IMR-90 (cell line): Measurements from ENCODE around the gene RAPGEF3. TPM values are rescaled to one million over a fixed set of nuclear protein-coding genes. Genes with fewer than 3 reads are reported as not detected.

Experiments used
- ATAC-seq: fragments of 200-7000 bp; cut with Tn5 transposase; 2 replicates; pipeline ENCODE4 v1.9.1; 2020; ENCODE audit warnings: low read depth, mild to moderate bottlenecking, moderate library complexity
- BruUV-seq: library from RNA; stranded (reverse); fragments of 400-500 nt; replicated peaks from 2 replicates; lab custom pipeline; 2021; lab: Mats Ljungman, UMichigan
- CTCF ChIA-PET: fragments of 300-600 bp; formaldehyde crosslinking; extraction: SDS; loops from one replicate; lab custom pipeline; 2021; ENCODE audit warnings: antibody characterized with exemption; lab: Yijun Ruan, JAX
- POLR2A ChIA-PET: fragments of 300-600 bp; sonication (Branson Sonifier 250); formaldehyde crosslinking; loops from one replicate; lab custom pipeline; 2022; ENCODE audit warnings: antibody characterized with exemption; ENCODE audit not compliant: unreplicated experiment; lab: Charles Lee
- DNase-seq: peaks from one replicate; pipeline ENCODE4 v3.0.0; 2013
- H2AFZ ChIP-seq: replicated peaks from 2 replicates; pipeline ENCODE3; 2013; ENCODE audit warnings: low read length, mild to moderate bottlenecking; ENCODE audit not compliant: poor library complexity
- H2AK5ac ChIP-seq: 2 replicates; pipeline ENCODE4 v1.6.1; 2013; ENCODE audit warnings: low read depth, low read length, inconsistent platforms
- H2AK9ac ChIP-seq: replicated peaks from 2 replicates; pipeline ENCODE3; 2013; ENCODE audit warnings: mild to moderate bottlenecking, low read depth, low read length, moderate library complexity; ENCODE audit not compliant: poor library complexity
- H2BK120ac ChIP-seq: 2 replicates; pipeline ENCODE4 v1.6.1; 2013; ENCODE audit warnings: low read depth, low read length, inconsistent platforms
- H2BK15ac ChIP-seq: 3 replicates; pipeline ENCODE4 v1.6.1; 2013; ENCODE audit warnings: low read depth, low read length, inconsistent platforms
- H2BK20ac ChIP-seq: 2 replicates; pipeline ENCODE4 v1.6.1; 2013; ENCODE audit warnings: low read depth, mild to moderate bottlenecking, inconsistent platforms, low read length, moderate library complexity
- H2BK5ac ChIP-seq: 2 replicates; pipeline ENCODE4 v1.6.1; 2013; ENCODE audit warnings: mild to moderate bottlenecking, low read depth, low read length, inconsistent platforms; ENCODE audit not compliant: poor library complexity, severe bottlenecking
- H3K14ac ChIP-seq: replicated peaks from 2 replicates; pipeline ENCODE4 v1.6.1; 2013; ENCODE audit warnings: low read depth, low read length, inconsistent platforms
- H3K18ac ChIP-seq: 2 replicates; pipeline ENCODE4 v1.6.1; 2013; ENCODE audit warnings: low read depth, low read length, control low read depth
- H3K23ac ChIP-seq: 2 replicates; pipeline ENCODE4 v1.6.1; 2013; ENCODE audit warnings: low read depth, low read length, inconsistent platforms
- H3K27ac ChIP-seq: 2 replicates; pipeline ENCODE4 v1.5.1; 2013; ENCODE audit warnings: mild to moderate bottlenecking, control low read depth, low read length; ENCODE audit not compliant: insufficient read depth
- H3K27me3 ChIP-seq: 2 replicates; pipeline ENCODE4 v1.6.1; 2013; ENCODE audit warnings: low read length; ENCODE audit not compliant: control insufficient read depth, insufficient read depth
- H3K36me3 ChIP-seq: 2 replicates; pipeline ENCODE4 v1.6.1; 2013; ENCODE audit warnings: low read length, mixed read lengths; ENCODE audit not compliant: control insufficient read depth, insufficient read depth
- H3K4ac ChIP-seq: 2 replicates; pipeline ENCODE4 v1.6.1; 2013; ENCODE audit warnings: low read depth, low read length, inconsistent platforms
- H3K4me1 ChIP-seq: 2 replicates; pipeline ENCODE4 v1.6.1; 2013; ENCODE audit warnings: low read length, mixed read lengths; ENCODE audit not compliant: control insufficient read depth, insufficient read depth
- H3K4me2 ChIP-seq: 2 replicates; pipeline ENCODE4 v1.6.1; 2013; ENCODE audit warnings: low read depth, mild to moderate bottlenecking, control low read depth, low read length, moderate library complexity
- H3K4me3 ChIP-seq: 2 replicates; pipeline ENCODE4 v1.5.1; 2013; ENCODE audit warnings: low read depth, mild to moderate bottlenecking, control low read depth, low read length, moderate library complexity; ENCODE audit not compliant: insufficient read depth
- H3K56ac ChIP-seq: 2 replicates; pipeline ENCODE4 v1.6.1; 2013; ENCODE audit warnings: low read length, inconsistent platforms; ENCODE audit not compliant: insufficient read depth; ENCODE audit errors: extremely low read depth
- H3K79me1 ChIP-seq, 2 experiments: 2 replicates each; pipeline ENCODE4 v1.6.1; 2013; ENCODE audit warnings: low read length in 2 of 2, inconsistent platforms in 1 of 2, low read depth in 1 of 2
- H3K9ac ChIP-seq: 2 replicates; pipeline ENCODE4 v1.6.1; 2013; ENCODE audit warnings: low read depth, low read length, control low read depth
- H3K9me1 ChIP-seq: 2 replicates; pipeline ENCODE4 v1.6.1; 2013; ENCODE audit warnings: low read length, inconsistent platforms; ENCODE audit not compliant: insufficient read depth
- H3K9me3 ChIP-seq: 2 replicates; pipeline ENCODE4 v1.6.1; 2013; ENCODE audit warnings: low read length; ENCODE audit not compliant: control insufficient read depth, insufficient read depth
- H4K20me1 ChIP-seq: 2 replicates; pipeline ENCODE4 v1.6.1; 2013; ENCODE audit warnings: low read length, inconsistent platforms; ENCODE audit not compliant: insufficient read depth
- H4K5ac ChIP-seq: 2 replicates; pipeline ENCODE4 v1.6.1; 2013; ENCODE audit warnings: mild to moderate bottlenecking, low read depth, low read length, control low read depth
- H4K8ac ChIP-seq, 2 experiments: 2 replicates each; pipeline ENCODE4 v1.6.1; 2013; ENCODE audit warnings: low read depth in 2 of 2, low read length in 2 of 2, control low read depth in 1 of 2, inconsistent platforms in 1 of 2
- H4K91ac ChIP-seq: 2 replicates; pipeline ENCODE4 v1.6.1; 2013; ENCODE audit warnings: low read depth, low read length, inconsistent platforms; ENCODE audit not compliant: insufficient read depth
- BHLHE40 ChIP-seq: fragments of 150-350 bp; IDR thresholded peaks from 2 replicates; pipeline ENCODE4 v1.6.1; 2016; ENCODE audit warnings: mild to moderate bottlenecking, low read depth, low read length
- CEBPB ChIP-seq: IDR thresholded peaks from 2 replicates; pipeline ENCODE4 v1.6.1; 2012; ENCODE audit warnings: low read depth, low read length, improper control_type of control experiment
- CHD1 ChIP-seq: IDR thresholded peaks from 2 replicates; pipeline ENCODE4 v1.6.1; 2012; ENCODE audit warnings: low read depth, low read length, improper control_type of control experiment
- ELK1 ChIP-seq: fragments of 150-350 bp; IDR thresholded peaks from 2 replicates; pipeline ENCODE4 v1.6.1; 2016; ENCODE audit warnings: low read depth, mild to moderate bottlenecking, low read length, moderate library complexity, borderline replicate concordance
- FOS ChIP-seq: fragments of 150-350 bp; IDR thresholded peaks from 2 replicates; pipeline ENCODE4 v1.6.1; 2016; ENCODE audit warnings: low read depth, low read length
- MAFK ChIP-seq: IDR thresholded peaks from 2 replicates; pipeline ENCODE4 v1.6.1; 2012; ENCODE audit warnings: low read depth, low read length, improper control_type of control experiment
- MAZ ChIP-seq: IDR thresholded peaks from 2 replicates; pipeline ENCODE4 v1.6.1; 2012; ENCODE audit warnings: low read depth, mild to moderate bottlenecking, low read length, improper control_type of control experiment, moderate library complexity, borderline replicate concordance
- MXI1 ChIP-seq: IDR thresholded peaks from 2 replicates; pipeline ENCODE4 v1.6.1; 2012; ENCODE audit warnings: low read depth, mild to moderate bottlenecking, low read length, moderate library complexity, borderline replicate concordance
- NFE2L2 ChIP-seq: fragments of 150-350 bp; IDR thresholded peaks from 2 replicates; pipeline ENCODE4 v1.6.1; 2016; ENCODE audit warnings: low read depth, mild to moderate bottlenecking, low read length
- POLR2A ChIP-seq: IDR thresholded peaks from 2 replicates; pipeline ENCODE4 v1.6.1; 2012; ENCODE audit warnings: mild to moderate bottlenecking, low read depth, low read length
- RAD21 ChIP-seq: IDR thresholded peaks from 2 replicates; pipeline ENCODE4 v1.6.1; 2012; ENCODE audit warnings: low read length, improper control_type of control experiment
- RCOR1 ChIP-seq: IDR thresholded peaks from 2 replicates; pipeline ENCODE4 v1.6.1; 2012; ENCODE audit warnings: mild to moderate bottlenecking, low read length, improper control_type of control experiment; ENCODE audit not compliant: insufficient replicate concordance
- RFX5 ChIP-seq: IDR thresholded peaks from 2 replicates; pipeline ENCODE4 v1.8.0; 2012; ENCODE audit warnings: low read depth, mild to moderate bottlenecking, low read length, moderate library complexity
- SMC3 ChIP-seq: fragments of 150-350 bp; IDR thresholded peaks from 2 replicates; pipeline ENCODE4 v1.6.1; 2016; ENCODE audit warnings: low read depth, mild to moderate bottlenecking, antibody characterized with exemption, low read length, moderate library complexity
- USF2 ChIP-seq: fragments of 150-350 bp; IDR thresholded peaks from 2 replicates; pipeline ENCODE4 v1.6.1; 2017; ENCODE audit warnings: mild to moderate bottlenecking, antibody characterized with exemption, low read length, low read depth
- WGBS, 2 experiments: methylation state at CpG; one replicate each; pipeline versions ENCODE4 v1.1.5 to v1.1.7; 2013; ENCODE audit warnings: missing lambda C conversion rate in 2 of 2; ENCODE audit not compliant: insufficient read length in 1 of 2; ENCODE audit errors: extremely low coverage in 2 of 2; 5-methylcytosine and 5-hydroxymethylcytosine counted together
- dilution Hi-C: fragments of 300-500 bp; cut with HindIII; formaldehyde crosslinking; loops from one replicate; pipeline ENCODE4 v1.14.3; 2018; ENCODE audit warnings: low sequenced_read_pairs; ENCODE audit not compliant: unreplicated experiment
- in situ Hi-C: fragments of 300-500 bp; cut with MboI; formaldehyde crosslinking; loops from 3 replicates; pipeline ENCODE4 v1.14.3; 2019; ENCODE audit warnings: low sequenced_read_pairs, inconsistent platforms, mixed read lengths
- intact Hi-C: fragments of 100-400 bp; cut with micrococcal nuclease; formaldehyde crosslinking; loops from 2 replicates; pipeline ENCODE4 v1.10.0; 2022
- polyA plus RNA-seq, 3 experiments: library from polyadenylated mRNA; depleted of rRNA; stranded (reverse); fragments of >200 nt; gene quantifications; 2 replicates each; pipeline ENCODE4 v1.2.3, GENCODE V29; 2012; ENCODE audit warnings: low replicate concordance in 1 of 3
- total RNA-seq: library from RNA; depleted of rRNA; stranded (reverse); fragments of >200 nt; gene quantifications from 2 replicates; pipeline ENCODE4 v1.2.3, GENCODE V29; 2012
- TF ChIP-seq, protein P1 (sequence below): conservative IDR thresholded peaks from 2 replicates; pipeline ENCODE4 v1.5.1; 2012; ENCODE audit warnings: mild to moderate bottlenecking, low read depth, low read length, improper control_type of control experiment

RAPGEF3 gene
- total and polyA plus RNA-seq, 2 of the 4 experiments (the other 2 are of a cell fraction) = 1.3 to 2.0 TPM

GRCh38 chr12:47712171-47712570 lies 46.5 kb downstream of the RAPGEF3 start:
- Histone ChIP-seq H3K14ac (no peak overlapping the region), H2BK15ac (no peak overlapping the region), H3K4me3 (no peak overlapping the region), H4K20me1 (no peaks in the 10 kb centered on the region), H2BK20ac (no peak overlapping the region), H3K23ac (no peak overlapping the region), H3K4me1 (peaks cover 3% of the 10 kb centered on the region; the same call in 1 of the 2 replicates), H3K56ac (no peak overlapping the region), H3K9me3 (no peaks in the 10 kb centered on the region), H3K36me3 (no peaks in the 10 kb centered on the region), H4K91ac (no peak overlapping the region), H4K5ac (no peak overlapping the region), H2AK5ac (no peak overlapping the region), H2AFZ (no peak overlapping the region), H2BK5ac (no peak overlapping the region), H3K27me3 (no peaks in the 10 kb centered on the region), H4K8ac (no peak overlapping the region), H3K27ac (no peak overlapping the region), H3K9me1 (no peaks in the 10 kb centered on the region), H3K4me2 (no peak overlapping the region), H3K79me1 (peaks cover 0 to 3% of the 10 kb centered on the region in 2 experiments; a peak in 1 of 4 replicates), H3K4ac (no peak overlapping the region), H3K18ac (no peak overlapping the region), H2BK120ac (no peak overlapping the region), H2AK9ac (no peak overlapping the region), H3K9ac (no peak overlapping the region)
- dilution Hi-C loops = no loop called here
- in situ Hi-C loops = loop anchor here (5.0 kb wide), 2 partner anchors 65 to 125 kb away; no protein-coding TSS in a partner anchor
- BruUV-seq = no TSS peak
- ChIA-PET CTCF (interaction anchor here (0.6 kb wide), 1 partner anchor 630 kb away, joined by 3 read pairs; no protein-coding TSS in a partner anchor), POLR2A (no interaction called here)
- no peak for TF ChIP-seq FOS
- TF ChIP-seq CHD1 = no peak
- no peak for TF ChIP-seq CEBPB
- no peak for TF ChIP-seq RAD21
- no peak for TF ChIP-seq BHLHE40
- no peak for TF ChIP-seq USF2
- TF ChIP-seq, protein P1, sequence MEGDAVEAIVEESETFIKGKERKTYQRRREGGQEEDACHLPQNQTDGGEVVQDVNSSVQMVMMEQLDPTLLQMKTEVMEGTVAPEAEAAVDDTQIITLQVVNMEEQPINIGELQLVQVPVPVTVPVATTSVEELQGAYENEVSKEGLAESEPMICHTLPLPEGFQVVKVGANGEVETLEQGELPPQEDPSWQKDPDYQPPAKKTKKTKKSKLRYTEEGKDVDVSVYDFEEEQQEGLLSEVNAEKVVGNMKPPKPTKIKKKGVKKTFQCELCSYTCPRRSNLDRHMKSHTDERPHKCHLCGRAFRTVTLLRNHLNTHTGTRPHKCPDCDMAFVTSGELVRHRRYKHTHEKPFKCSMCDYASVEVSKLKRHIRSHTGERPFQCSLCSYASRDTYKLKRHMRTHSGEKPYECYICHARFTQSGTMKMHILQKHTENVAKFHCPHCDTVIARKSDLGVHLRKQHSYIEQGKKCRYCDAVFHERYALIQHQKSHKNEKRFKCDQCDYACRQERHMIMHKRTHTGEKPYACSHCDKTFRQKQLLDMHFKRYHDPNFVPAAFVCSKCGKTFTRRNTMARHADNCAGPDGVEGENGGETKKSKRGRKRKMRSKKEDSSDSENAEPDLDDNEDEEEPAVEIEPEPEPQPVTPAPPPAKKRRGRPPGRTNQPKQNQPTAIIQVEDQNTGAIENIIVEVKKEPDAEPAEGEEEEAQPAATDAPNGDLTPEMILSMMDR = no peak
- no peak for TF ChIP-seq POLR2A
- no peak for TF ChIP-seq SMC3
- TF ChIP-seq ELK1 = no peak
- TF ChIP-seq RCOR1 = no peak
- no peak for TF ChIP-seq MAZ
- TF ChIP-seq RFX5 = no peak
- no peak for TF ChIP-seq MAFK
- TF ChIP-seq NFE2L2 = no peak
- no peak for TF ChIP-seq MXI1
- DNase-seq (no peak), ATAC-seq (no peak)
- intact Hi-C loops = loop anchor here (10.0 kb wide), 1 partner anchor 453 kb away; no protein-coding TSS in a partner anchor
- WGBS, 2 experiments = 75% methylated on average over 2 of the region's 6 CpGs; no CpG with 5 or more reads in 1 of the 2 experiments
